Bone marrow (tissue), 2 donors: ENCODE data around the gene TRAPPC1.

ENCODE experiments used
- DNase-seq, 2 donors: peaks; one replicate each; lab custom pipeline; 2025; lab: John Stamatoyannopoulos, UW

Gene TRAPPC1

GRCh38 chr17:7903154-7904103 lies 28.3 kb downstream of the TRAPPC1 start:
- DNase-seq: no peak

- peak in 1 of 2 donors; percentile 41 for DNase-seq
Measured at GRCh38 chr17:7897773-7898172, 34.0 kb downstream of the TRAPPC1 start.

GRCh38 chr17:7897090-7897489 lies 34.7 kb downstream of the TRAPPC1 start:
- DNase-seq: no peak

- no peak for DNase-seq
Measured at GRCh38 chr17:7894866-7895265, 36.9 kb downstream of the TRAPPC1 start.

- no peak for DNase-seq
Measured at GRCh38 chr17:7894226-7894625, 37.5 kb downstream of the TRAPPC1 start.

GRCh38 chr17:7893187-7893880 lies 38.4 kb downstream of the TRAPPC1 start:
- no peak for DNase-seq

- DNase-seq: peak; percentile 52 to 60
Measured at GRCh38 chr17:7889166-7889955, 42.4 kb downstream of the TRAPPC1 start.

- no peak for DNase-seq
Measured at GRCh38 chr17:7888184-7888920, 43.4 kb downstream of the TRAPPC1 start, which contains the start of gene CHD3. CHD3 (plus strand) TSS chr17:7888789; CDS start chr17:7889001, 212 bp downstream.

GRCh38 chr17:7887482-7888183 lies 44.1 kb downstream of the TRAPPC1 start:
- peak; percentile 71 to 85 for DNase-seq

- DNase-seq: no peak
Measured at GRCh38 chr17:7887038-7887481, 44.7 kb downstream of the TRAPPC1 start.

- DNase-seq: peak in 1 of 2 donors; percentile 20
Measured at GRCh38 chr17:7886227-7887037, 45.3 kb downstream of the TRAPPC1 start.

- DNase-seq: peak in 1 of 2 donors; percentile 51
Measured at GRCh38 chr17:7885367-7886226, 46.1 kb downstream of the TRAPPC1 start.

- DNase-seq: no peak
Measured at GRCh38 chr17:7884581-7885366, 47.0 kb downstream of the TRAPPC1 start.

GRCh38 chr17:7883781-7884386 lies 47.9 kb downstream of the TRAPPC1 start:
- peak in 1 of 2 donors; percentile 13 for DNase-seq

GRCh38 chr17:7882629-7883028 lies 49.1 kb downstream of the TRAPPC1 start:
- no peak for DNase-seq

GRCh38 chr17:7882068-7882467 lies 49.7 kb downstream of the TRAPPC1 start:
- DNase-seq: peak in 1 of 2 donors; percentile 9

- DNase-seq: peak in 1 of 2 donors; percentile 25
Measured at GRCh38 chr17:7881276-7882054, 50.3 kb downstream of the TRAPPC1 start.
